Caco-2 (cell line): ENCODE measurements around the gene ADGRL3. TPM values are rescaled to one million over a fixed set of nuclear protein-coding genes. Genes with fewer than 3 reads are reported as not detected.

Source experiments
- BruUV-seq: library from RNA; stranded (reverse); fragments of 400-500 nt; replicated peaks from 2 replicates; lab custom pipeline; 2021; lab: Mats Ljungman, UMichigan
- CTCF ChIA-PET: fragments of 300-600 bp; sonication (Branson Sonifier 250); formaldehyde crosslinking; loops from one replicate; lab custom pipeline; 2022; ENCODE audit warnings: antibody characterized with exemption; lab: Charles Lee
- POLR2A ChIA-PET: fragments of 300-600 bp; sonication (Branson Sonifier 250); formaldehyde crosslinking; loops from one replicate; lab custom pipeline; 2022; ENCODE audit warnings: antibody characterized with exemption; lab: Charles Lee
- DNase-seq, 2 experiments: peaks; one replicate each; pipeline versions ENCODE4 v3.0.0 to v3.0.0-alpha.2; 2020 to 2022
- H3K27me3 ChIP-seq: replicated peaks from 2 replicates; pipeline ENCODE4 v1.6.0; 2011; ENCODE audit warnings: low read length; ENCODE audit not compliant: control insufficient read depth, insufficient read depth
- H3K36me3 ChIP-seq: 2 replicates; pipeline ENCODE4 v1.5.1; 2011; ENCODE audit warnings: low read length; ENCODE audit not compliant: control insufficient read depth, insufficient read depth
- H3K4me1 ChIP-seq: fragments of 250-450 bp; sonication (Bioruptor Pico); 2 replicates; pipeline ENCODE4 v1.5.1; 2020; ENCODE audit warnings: mild to moderate bottlenecking
- H3K4me3 ChIP-seq: 2 replicates; pipeline ENCODE4 v1.5.1; 2011; ENCODE audit warnings: low read depth, mild to moderate bottlenecking, control low read depth, low read length
- H3K9me3 ChIP-seq: fragments of 250-450 bp; sonication (Bioruptor Pico); 2 replicates; pipeline ENCODE4 v1.5.1; 2020; ENCODE audit warnings: mild to moderate bottlenecking, moderate library complexity
- H3K27ac Mint-ChIP-seq: one replicate; pipeline ENCODE4 v1.8.0; 2022; ENCODE audit warnings: mixed read lengths; ENCODE audit not compliant: unreplicated experiment
- H3K27me3 Mint-ChIP-seq: one replicate; pipeline ENCODE4 v1.8.0; 2022; ENCODE audit warnings: mixed read lengths; ENCODE audit not compliant: insufficient read depth, unreplicated experiment
- H3K36me3 Mint-ChIP-seq: one replicate; pipeline ENCODE4 v1.8.0; 2022; ENCODE audit warnings: mild to moderate bottlenecking, mixed read lengths; ENCODE audit not compliant: insufficient read depth, unreplicated experiment
- H3K4me1 Mint-ChIP-seq: one replicate; pipeline ENCODE4 v1.8.0; 2022; ENCODE audit warnings: low read depth, mixed read lengths; ENCODE audit not compliant: unreplicated experiment
- H3K4me3 Mint-ChIP-seq: one replicate; pipeline ENCODE4 v1.8.0; 2022; ENCODE audit warnings: mild to moderate bottlenecking, moderate library complexity, mixed read lengths; ENCODE audit not compliant: unreplicated experiment
- H3K9me3 Mint-ChIP-seq: one replicate; pipeline ENCODE4 v1.8.0; 2022; ENCODE audit warnings: mixed read lengths; ENCODE audit not compliant: unreplicated experiment
- intact Hi-C: fragments of 100-400 bp; cut with micrococcal nuclease; formaldehyde crosslinking; loops from one replicate; pipeline ENCODE4 v1.10.0; 2022; ENCODE audit not compliant: unreplicated experiment
- total RNA-seq: library from RNA; stranded (reverse); gene quantifications from 2 replicates; pipeline ENCODE4 v1.2.3, GENCODE V29; 2022
- TF ChIP-seq, protein P1 (sequence below), 2 experiments: fragments of 200-600 bp in 1 of 2; IDR thresholded peaks; 1 replicate in 1 of 2; 2 replicates in 1 of 2; pipeline versions ENCODE4 v1.5.1 to v1.8.0; 2011 to 2022; ENCODE audit warnings: antibody characterized with exemption in 1 of 2, control low read depth in 1 of 2, inconsistent platforms in 1 of 2, low read depth in 1 of 2, low read length in 1 of 2, mild to moderate bottlenecking in 1 of 2, moderate library complexity in 1 of 2; ENCODE audit not compliant: insufficient read depth in 1 of 2, severe bottlenecking in 1 of 2, unreplicated experiment in 1 of 2

ADGRL3 gene
- total RNA-seq, 1 experiment from 2014 or later, result 1.5 TPM

- Mint-ChIP-seq H3K4me3 (no peak overlapping the region), H3K27me3 (no peaks in the 10 kb centered on the region), H3K36me3 (no peaks in the 10 kb centered on the region), H3K27ac (no peak overlapping the region), H3K4me1 (peaks cover 9% of the 10 kb centered on the region), H3K9me3 (no peaks in the 10 kb centered on the region)
- TF ChIP-seq, protein P1, sequence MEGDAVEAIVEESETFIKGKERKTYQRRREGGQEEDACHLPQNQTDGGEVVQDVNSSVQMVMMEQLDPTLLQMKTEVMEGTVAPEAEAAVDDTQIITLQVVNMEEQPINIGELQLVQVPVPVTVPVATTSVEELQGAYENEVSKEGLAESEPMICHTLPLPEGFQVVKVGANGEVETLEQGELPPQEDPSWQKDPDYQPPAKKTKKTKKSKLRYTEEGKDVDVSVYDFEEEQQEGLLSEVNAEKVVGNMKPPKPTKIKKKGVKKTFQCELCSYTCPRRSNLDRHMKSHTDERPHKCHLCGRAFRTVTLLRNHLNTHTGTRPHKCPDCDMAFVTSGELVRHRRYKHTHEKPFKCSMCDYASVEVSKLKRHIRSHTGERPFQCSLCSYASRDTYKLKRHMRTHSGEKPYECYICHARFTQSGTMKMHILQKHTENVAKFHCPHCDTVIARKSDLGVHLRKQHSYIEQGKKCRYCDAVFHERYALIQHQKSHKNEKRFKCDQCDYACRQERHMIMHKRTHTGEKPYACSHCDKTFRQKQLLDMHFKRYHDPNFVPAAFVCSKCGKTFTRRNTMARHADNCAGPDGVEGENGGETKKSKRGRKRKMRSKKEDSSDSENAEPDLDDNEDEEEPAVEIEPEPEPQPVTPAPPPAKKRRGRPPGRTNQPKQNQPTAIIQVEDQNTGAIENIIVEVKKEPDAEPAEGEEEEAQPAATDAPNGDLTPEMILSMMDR (IDR thresholded peaks at IDR 0.05; ENCODE audit: insufficient read depth in 1 of 2, low read depth in 1 of 2, low read length in 1 of 2, severe bottlenecking in 1 of 2, unreplicated experiment in 1 of 2), result no peak
- BruUV-seq, result no TSS peak
- no peaks in the 10 kb centered on the region for H3K27me3 ChIP-seq
- no peak overlapping the region for H3K4me3 ChIP-seq
- H3K36me3 ChIP-seq, result no peaks in the 10 kb centered on the region
- ChIA-PET POLR2A (no interaction called here), CTCF (no interaction called here)
- 0 out of 2 replicates have a peak, but pooled peaks cover 15% of the 10 kb centered on the region for H3K4me1 ChIP-seq
- intact Hi-C loops, result no loop called here
- no peaks in the 10 kb centered on the region for H3K9me3 ChIP-seq
- no peak for DNase-seq
Observed at GRCh38 chr4:61527888-61528287, 327.8 kb downstream of the ADGRL3 start.

DNA sequence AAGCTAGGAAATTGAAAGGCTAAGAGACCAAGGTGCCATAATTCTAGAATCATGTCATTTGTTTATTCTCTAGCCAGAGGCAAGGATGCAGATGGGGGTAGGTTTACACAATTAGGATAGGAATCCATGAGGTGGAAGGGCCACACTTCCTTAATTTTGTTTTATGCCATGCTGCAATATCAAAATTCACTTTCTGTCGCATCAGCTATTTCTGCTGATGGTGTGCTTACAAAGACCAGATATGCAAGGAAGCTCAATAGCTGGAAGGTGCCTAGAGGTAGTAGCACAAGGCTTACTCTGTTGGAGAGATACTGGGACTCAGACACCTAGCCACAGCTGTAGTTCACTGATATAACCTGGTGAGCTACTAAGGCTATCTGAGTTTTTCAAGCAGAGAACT, 328.5 kb downstream of the ADGRL3 start:
- H3K27ac Mint-ChIP-seq, result no peak overlapping the region
- Histone ChIP-seq H3K9me3 (no peaks in the 10 kb centered on the region), H3K36me3 (no peaks in the 10 kb centered on the region), H3K27me3 (no peaks in the 10 kb centered on the region), H3K4me1 (0 out of 2 replicates have a peak, but pooled peaks cover 15% of the 10 kb centered on the region), H3K4me3 (no peak overlapping the region)
- peaks cover 9% of the 10 kb centered on the region for H3K4me1 Mint-ChIP-seq
- H3K9me3 Mint-ChIP-seq, result no peaks in the 10 kb centered on the region
- ChIA-PET POLR2A (no interaction called here), CTCF (no interaction called here)
- TF ChIP-seq, protein P1 (IDR thresholded peaks at IDR 0.05; ENCODE audit: insufficient read depth in 1 of 2, low read depth in 1 of 2, low read length in 1 of 2, severe bottlenecking in 1 of 2, unreplicated experiment in 1 of 2), result no peak
- no peak overlapping the region for H3K4me3 Mint-ChIP-seq
- no TSS peak for BruUV-seq
- H3K27me3 Mint-ChIP-seq, result no peaks in the 10 kb centered on the region
- no peaks in the 10 kb centered on the region for H3K36me3 Mint-ChIP-seq
- intact Hi-C loops, result no loop called here
- no peak for DNase-seq

- DNase-seq, result peak in 1 of 2 experiments; percentile 57
- Histone ChIP-seq H3K4me3 (no peak overlapping the region), H3K9me3 (no peaks in the 10 kb centered on the region), H3K27me3 (no peaks in the 10 kb centered on the region), H3K36me3 (no peaks in the 10 kb centered on the region), H3K4me1 (0 out of 2 replicates have a peak, but pooled peaks cover 15% of the 10 kb centered on the region)
- no peak overlapping the region for H3K27ac Mint-ChIP-seq
- no peaks in the 10 kb centered on the region for H3K36me3 Mint-ChIP-seq
- no peak overlapping the region for H3K4me3 Mint-ChIP-seq
- intact Hi-C loops, result loop anchor here (1.0 kb wide), 1 partner anchor 10 kb away; no protein-coding TSS in a partner anchor
- BruUV-seq, result no TSS peak
- POLR2A ChIA-PET, result no interaction called here
- H3K4me1 Mint-ChIP-seq, result peaks cover 9% of the 10 kb centered on the region
- CTCF ChIA-PET, result interaction anchor here (1.2 kb wide), 1 partner anchor 10 kb away, joined by 3 read pairs; no protein-coding TSS in a partner anchor
- H3K9me3 Mint-ChIP-seq, result peaks cover 10% of the 10 kb centered on the region
- TF ChIP-seq, protein P1 (IDR thresholded peaks at IDR 0.05; ENCODE audit: insufficient read depth in 1 of 2, low read depth in 1 of 2, low read length in 1 of 2, severe bottlenecking in 1 of 2, unreplicated experiment in 1 of 2), result no peak
- no peaks in the 10 kb centered on the region for H3K27me3 Mint-ChIP-seq
Observed at GRCh38 chr4:61531188-61531587, 331.1 kb downstream of the ADGRL3 start.
